Natural killer cell treated with Interleukin-12 subunit alpha and Interleukin-12 subunit beta and Interleukin-15 and Interleukin-18, amount 100 ng/mL, for 72 hours (primary cell): ENCODE data around the gene TSHZ2. TPM values are rescaled to one million over a fixed set of nuclear protein-coding genes. Genes with fewer than 3 reads are reported as not detected.
"Not testable (repeated sequence)": the region's sequence is repeated elsewhere in the genome, so short reads cannot be mapped to it uniquely, and the experiment has no call there.

Experiments
- ATAC-seq, 2 donors: fragments of 150-1000 bp; cut with Tn5 transposase in 1 of 2; sonication (Bioruptor Pico), chemical (Tn5 transposase) in 1 of 2; 2 replicates each; pipeline ENCODE4 v1.10.0; 2021
- DNase-seq: peaks from one replicate; pipeline ENCODE4 v3.0.0; 2022; ENCODE audit warnings: low spot score
- H3K27ac Mint-ChIP-seq, 2 donors: 1 replicate in 1 of 2; 2 replicates in 1 of 2; pipeline ENCODE4 v1.8.0; 2022; ENCODE audit warnings: mixed read lengths in 2 of 2, mild to moderate bottlenecking in 1 of 2, moderate library complexity in 1 of 2
- H3K27me3 Mint-ChIP-seq, 2 donors: 1 replicate in 1 of 2; 2 replicates in 1 of 2; pipeline ENCODE4 v1.8.0; 2022; ENCODE audit warnings: mixed read lengths in 2 of 2
- H3K36me3 Mint-ChIP-seq: one replicate; pipeline ENCODE4 v1.8.0; 2022; ENCODE audit warnings: mixed read lengths
- H3K4me1 Mint-ChIP-seq, 2 donors: 1 replicate in 1 of 2; 2 replicates in 1 of 2; pipeline ENCODE4 v1.8.0; 2022; ENCODE audit warnings: low read depth in 2 of 2, mixed read lengths in 2 of 2, mild to moderate bottlenecking in 1 of 2
- H3K4me3 Mint-ChIP-seq: one replicate; pipeline ENCODE4 v1.8.0; 2022; ENCODE audit warnings: mixed read lengths
- H3K9me3 Mint-ChIP-seq: 2 replicates; pipeline ENCODE4 v1.8.0; 2022; ENCODE audit warnings: mixed read lengths
- total RNA-seq, 2 donors: library from RNA; stranded (reverse); gene quantifications; one replicate each; pipeline ENCODE4 v1.2.3, GENCODE V29; 2022

TSHZ2 gene
- total RNA-seq, 2 donors from 2014 or later, result 0.05 to 1.1 TPM

- Mint-ChIP-seq H3K36me3 (peaks cover 16% of the 10 kb centered on the region), H3K4me3 (no peak overlapping the region), H3K9me3 (peaks cover 9% of the 10 kb centered on the region), H3K4me1 (no peaks in the 10 kb centered on the region), H3K27ac (no peak overlapping the region), H3K27me3 (peaks cover 12 to 22% of the 10 kb centered on the region in 2 donors)
- no peak for ATAC-seq
- no peak for DNase-seq
Measured at GRCh38 chr20:53444401-53445149, 472.4 kb downstream of the TSHZ2 start.

GRCh38 chr20:53445321-53445731, 473.2 kb downstream of the TSHZ2 start:
- no peaks in the 10 kb centered on the region for H3K4me1 Mint-ChIP-seq
- H3K36me3 Mint-ChIP-seq, result peaks cover 23% of the 10 kb centered on the region
- H3K27ac Mint-ChIP-seq, result no peak overlapping the region
- ATAC-seq (no peak), DNase-seq (no peak)
- peaks cover 14 to 28% of the 10 kb centered on the region in 2 donors for H3K27me3 Mint-ChIP-seq
- peaks cover 12% of the 10 kb centered on the region for H3K9me3 Mint-ChIP-seq
- no peak overlapping the region for H3K4me3 Mint-ChIP-seq

DNA sequence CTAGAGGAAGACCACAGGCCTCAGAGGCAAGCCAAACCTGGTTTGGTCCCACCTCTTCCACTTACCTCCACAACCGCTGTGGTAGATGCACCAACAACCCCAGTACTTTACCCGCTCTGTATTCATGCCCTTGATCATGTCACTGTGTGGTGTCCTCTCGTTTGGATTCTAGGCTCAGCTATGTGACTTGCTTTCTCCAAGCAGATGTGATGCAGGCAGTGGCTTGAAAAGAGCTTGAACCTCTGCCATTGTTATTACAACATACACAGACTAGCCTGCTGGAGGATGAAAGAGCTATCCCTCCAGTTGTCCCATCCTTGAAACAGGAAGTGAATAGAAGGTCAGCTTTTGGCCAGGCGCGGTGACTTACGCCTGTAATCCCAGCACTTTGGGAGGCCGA, 473.8 kb downstream of the TSHZ2 start:
- H3K4me1 Mint-ChIP-seq, result no peaks in the 10 kb centered on the region
- H3K9me3 Mint-ChIP-seq, result peaks cover 12% of the 10 kb centered on the region
- peaks cover 24% of the 10 kb centered on the region for H3K36me3 Mint-ChIP-seq

DNA sequence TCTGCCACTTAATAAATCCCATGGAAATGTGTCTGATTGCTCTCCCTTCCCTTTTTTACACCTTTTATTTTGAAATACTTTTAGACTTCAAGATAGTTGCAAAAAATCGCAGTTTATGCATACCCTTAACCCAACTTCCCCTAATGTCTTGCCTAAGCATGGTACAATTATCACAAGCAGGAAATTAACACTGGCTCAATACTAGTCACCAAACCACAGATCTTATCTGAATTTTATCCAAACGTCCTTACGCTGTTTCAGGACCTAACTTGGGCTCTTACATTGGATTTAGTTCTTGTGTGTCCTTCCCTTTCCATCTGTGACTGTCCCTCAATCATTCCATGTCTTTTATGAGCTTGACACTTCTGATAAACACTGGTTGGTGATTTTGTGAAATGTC, 475.2 kb downstream of the TSHZ2 start:
- Mint-ChIP-seq H3K9me3 (peaks cover 12% of the 10 kb centered on the region), H3K4me1 (no peaks in the 10 kb centered on the region), H3K4me3 (no peak overlapping the region), H3K27me3 (peaks cover 8 to 40% of the 10 kb centered on the region in 2 donors), H3K27ac (no peak overlapping the region), H3K36me3 (peaks cover 24% of the 10 kb centered on the region)
- DNase-seq (no peak), ATAC-seq (no peak)

More for the DNA sequence above, 473.8 kb downstream of the TSHZ2 start:
- Mint-ChIP-seq H3K27ac (no peak overlapping the region), H3K27me3 (peaks cover 14 to 30% of the 10 kb centered on the region in 2 donors), H3K4me3 (no peak overlapping the region)
- no peak for DNase-seq
- ATAC-seq, result no peak

DNA sequence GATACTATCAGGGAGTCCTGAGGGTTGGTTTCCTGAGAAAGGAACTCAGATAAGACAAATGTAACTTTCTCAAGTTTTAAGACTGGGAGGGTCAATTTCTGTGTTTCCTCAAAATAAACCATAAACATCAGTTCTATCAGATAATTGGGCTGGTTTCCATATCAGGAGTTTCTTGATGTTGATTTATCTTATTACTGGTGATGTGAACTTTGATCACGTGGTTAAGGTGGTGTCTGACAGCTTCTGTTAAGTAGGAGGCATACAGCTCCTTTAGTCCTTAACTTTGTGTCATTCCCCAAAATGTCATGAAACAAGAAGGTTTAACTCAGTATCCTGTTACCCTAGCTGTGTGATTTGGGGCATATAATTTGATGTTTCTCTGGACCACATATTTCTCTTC, 476.3 kb downstream of the TSHZ2 start:
- Mint-ChIP-seq H3K36me3 (peaks cover 24% of the 10 kb centered on the region), H3K27ac (no peak overlapping the region)

GRCh38 chr20:53448875-53449274, 476.7 kb downstream of the TSHZ2 start:
- Mint-ChIP-seq H3K27me3 (peaks cover 2 to 26% of the 10 kb centered on the region in 2 donors), H3K4me3 (no peak overlapping the region), H3K27ac (no peak overlapping the region), H3K4me1 (no peaks in the 10 kb centered on the region), H3K36me3 (peaks cover 24% of the 10 kb centered on the region), H3K9me3 (peaks cover 12% of the 10 kb centered on the region)
- ATAC-seq (no peak), DNase-seq (no peak)

More for the DNA sequence above, 476.3 kb downstream of the TSHZ2 start:
- ATAC-seq, result no peak
- H3K4me1 Mint-ChIP-seq, result no peaks in the 10 kb centered on the region
- no peak for DNase-seq
- H3K9me3 Mint-ChIP-seq, result peaks cover 12% of the 10 kb centered on the region
- H3K27me3 Mint-ChIP-seq, result peaks cover 5 to 29% of the 10 kb centered on the region in 2 donors
- H3K4me3 Mint-ChIP-seq, result no peak overlapping the region

- no peak for DNase-seq
- no peak for ATAC-seq
- H3K4me1 Mint-ChIP-seq, result no peaks in the 10 kb centered on the region
- peaks cover 13% of the 10 kb centered on the region for H3K9me3 Mint-ChIP-seq
- peaks cover 2 to 18% of the 10 kb centered on the region in 2 donors for H3K27me3 Mint-ChIP-seq
- H3K27ac Mint-ChIP-seq, result no peak overlapping the region
- peaks cover 15% of the 10 kb centered on the region for H3K36me3 Mint-ChIP-seq
- H3K4me3 Mint-ChIP-seq, result no peak overlapping the region
Measured at GRCh38 chr20:53453076-53453475, 480.9 kb downstream of the TSHZ2 start.

DNA sequence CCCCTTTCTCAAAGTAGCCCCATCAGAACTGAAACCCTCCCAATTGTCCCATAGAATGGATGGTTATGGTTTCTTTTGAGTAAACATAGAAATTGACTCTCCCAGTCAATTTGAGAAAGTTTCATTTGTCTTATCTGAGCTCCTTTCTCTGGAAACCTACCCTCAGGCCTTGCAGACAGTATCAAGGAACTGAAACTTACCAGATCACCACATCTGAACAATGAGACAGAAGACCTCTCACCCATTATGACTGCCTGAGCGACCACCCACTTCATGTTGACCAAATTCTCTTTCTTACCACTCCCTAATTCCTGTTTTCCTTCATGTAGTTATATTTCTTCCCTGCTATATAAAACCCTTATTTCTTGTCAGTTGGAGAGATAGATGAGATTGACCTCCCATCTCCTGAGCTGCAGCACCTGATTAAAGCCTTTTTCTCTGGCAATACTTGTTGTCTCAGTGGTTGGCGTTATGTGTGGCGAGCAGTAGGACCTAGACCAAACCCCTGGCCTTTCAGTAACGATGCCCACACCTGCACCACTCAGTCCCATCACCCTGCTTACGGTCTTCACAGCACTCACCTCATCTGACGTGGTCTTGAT, 482.6 kb downstream of the TSHZ2 start:
- Mint-ChIP-seq H3K9me3 (peaks cover 9% of the 10 kb centered on the region), H3K4me1 (no peaks in the 10 kb centered on the region)
- ATAC-seq, result no peak

DNA sequence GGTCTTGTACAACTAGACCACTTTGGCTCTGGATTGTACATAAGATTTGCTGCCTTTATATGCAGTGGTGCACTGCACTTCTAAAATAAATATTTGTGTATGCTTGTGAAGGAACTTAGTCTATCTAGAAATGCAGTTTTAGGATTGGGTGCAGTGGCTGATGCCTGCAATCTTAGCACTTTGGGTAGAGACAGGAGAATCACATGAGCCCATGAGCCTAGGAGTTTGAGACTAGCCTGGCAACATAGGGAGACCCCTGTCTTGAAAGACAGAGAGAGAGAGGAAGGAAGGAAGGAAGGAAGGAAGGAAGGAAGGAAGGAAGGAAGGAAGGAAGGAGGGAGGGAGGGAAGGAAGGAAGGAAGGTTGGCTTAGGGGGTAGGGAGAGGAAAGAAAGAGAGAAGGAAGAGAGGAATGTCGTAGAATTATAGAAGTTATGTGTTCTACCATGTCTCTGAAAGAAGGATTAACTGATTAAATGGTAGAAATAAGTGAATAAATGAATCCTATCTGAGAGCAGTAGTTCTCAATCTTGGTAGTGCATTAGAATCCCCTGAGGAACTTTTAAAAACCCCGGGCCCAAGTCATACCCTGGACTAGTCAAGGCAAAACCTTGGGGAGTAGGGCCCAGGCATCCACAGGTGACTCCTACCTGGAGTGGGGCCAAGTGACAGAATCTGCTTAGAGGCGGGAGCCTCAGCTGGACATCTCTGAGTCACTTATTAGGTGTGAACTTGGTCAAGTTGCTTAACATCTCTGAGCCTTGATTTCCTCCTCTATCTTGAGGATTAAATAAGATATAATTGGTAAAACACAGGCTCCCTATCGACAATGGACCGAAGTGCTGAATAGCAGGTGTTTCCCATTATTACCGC, 491.2 kb downstream of the TSHZ2 start:
- ATAC-seq (no peak), DNase-seq (no peak)
- Mint-ChIP-seq H3K4me1 (peaks cover 0 to 2% of the 10 kb centered on the region in 2 donors), H3K27me3 (peaks cover 16 to 33% of the 10 kb centered on the region in 2 donors), H3K4me3 (no peak overlapping the region), H3K27ac (no peak overlapping the region), H3K36me3 (no peaks in the 10 kb centered on the region), H3K9me3 (no peaks in the 10 kb centered on the region)

More for the DNA sequence above, 482.6 kb downstream of the TSHZ2 start:
- no peak for DNase-seq
- H3K27me3 Mint-ChIP-seq, result peaks cover 2 to 17% of the 10 kb centered on the region in 2 donors
- H3K36me3 Mint-ChIP-seq, result peaks cover 11% of the 10 kb centered on the region
- H3K27ac Mint-ChIP-seq, result no peak overlapping the region
- no peak overlapping the region for H3K4me3 Mint-ChIP-seq

DNA sequence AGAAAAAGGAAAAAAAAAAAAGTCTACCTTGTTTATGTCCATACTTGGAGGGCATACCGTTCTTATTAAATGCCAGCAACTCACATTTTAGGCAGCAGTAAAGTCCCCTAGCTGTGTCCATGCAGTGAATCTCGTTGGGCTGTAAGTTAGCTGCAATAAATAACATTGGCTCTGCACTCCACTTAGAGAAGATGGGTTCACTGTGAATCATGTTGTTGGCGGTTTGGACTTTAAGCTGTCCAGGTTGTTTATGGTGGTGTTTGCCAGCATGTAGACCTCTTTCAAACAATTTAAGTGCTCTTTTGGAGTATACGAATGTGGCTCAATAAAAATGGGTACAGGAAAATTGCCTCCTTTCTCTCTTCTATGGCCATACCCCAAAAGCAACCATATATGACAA, 494.1 kb downstream of the TSHZ2 start:
- Mint-ChIP-seq H3K9me3 (no peaks in the 10 kb centered on the region), H3K27me3 (peaks cover 21 to 37% of the 10 kb centered on the region in 2 donors), H3K27ac (no peak overlapping the region), H3K4me3 (no peak overlapping the region), H3K36me3 (no peaks in the 10 kb centered on the region), H3K4me1 (peaks cover 0 to 2% of the 10 kb centered on the region in 2 donors)
- DNase-seq (no peak), ATAC-seq (no peak)

GRCh38 chr20:53468587-53468986, 496.4 kb downstream of the TSHZ2 start:
- ATAC-seq, result no peak
- H3K4me1 Mint-ChIP-seq, result no peaks in the 10 kb centered on the region
- no peaks in the 10 kb centered on the region for H3K36me3 Mint-ChIP-seq
- H3K27ac Mint-ChIP-seq, result no peak overlapping the region
- DNase-seq, result no peak
- H3K27me3 Mint-ChIP-seq, result peaks cover 24 to 40% of the 10 kb centered on the region in 2 donors
- H3K4me3 Mint-ChIP-seq, result no peak overlapping the region
- no peaks in the 10 kb centered on the region for H3K9me3 Mint-ChIP-seq

GRCh38 chr20:53472859-53473258, 500.7 kb downstream of the TSHZ2 start:
- H3K27me3 Mint-ChIP-seq, result peaks cover 11 to 19% of the 10 kb centered on the region in 2 donors
- not testable (repeated sequence) for H3K4me1 Mint-ChIP-seq, H3K27ac Mint-ChIP-seq, ATAC-seq, H3K4me3 Mint-ChIP-seq, H3K36me3 Mint-ChIP-seq, H3K9me3 Mint-ChIP-seq, DNase-seq

- Mint-ChIP-seq H3K4me3 (no peak overlapping the region), H3K36me3 (no peaks in the 10 kb centered on the region), H3K9me3 (no peaks in the 10 kb centered on the region), H3K27ac (no peak overlapping the region), H3K27me3 (no peaks in the 10 kb centered on the region), H3K4me1 (no peaks in the 10 kb centered on the region)
- DNase-seq (no peak), ATAC-seq (no peak)
Measured at GRCh38 chr20:53480913-53481312, 508.8 kb downstream of the TSHZ2 start.
